Hypothalamus (tissue), 51 donors: ENCODE results near the gene SERPINE2.
"Not testable (repeated sequence)": the region's sequence is repeated elsewhere in the genome, so short reads cannot be mapped to it uniquely, and the experiment has no call there.

Experiments
- DNase-seq, 51 donors: peaks; one replicate each; lab custom pipeline; 2025; lab: John Stamatoyannopoulos, UW

The SERPINE2 gene

DNA sequence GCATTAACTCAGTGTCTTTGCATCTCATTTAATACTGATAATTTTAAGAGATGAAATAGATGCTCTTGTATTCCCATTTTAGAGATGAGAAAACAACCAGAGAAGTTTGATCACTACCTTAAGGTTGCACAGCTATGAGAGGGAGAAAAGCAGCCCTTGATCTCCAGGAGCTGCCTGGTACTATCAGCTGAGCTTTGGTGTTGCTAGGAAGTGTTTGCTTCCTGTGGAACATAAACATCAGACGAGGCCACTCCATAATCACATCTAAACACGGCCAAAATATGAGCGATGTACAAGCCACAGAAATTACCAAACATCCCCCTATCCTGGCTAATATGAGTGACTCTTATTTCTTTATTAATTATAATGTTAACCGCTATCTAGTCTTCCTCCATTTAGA lies 93.3 kb downstream of the SERPINE2 start:
- no peak for DNase-seq

GRCh38 chr2:223944703-223945531 lies 94.2 kb downstream of the SERPINE2 start, which contains the start of gene WDFY1:
TSS of gene WDFY1 (minus strand) at chr2:223945335. CDS start at chr2:223945284, 51 bp downstream.
- peak; percentile 22 to 95 (median 83) for DNase-seq

DNA sequence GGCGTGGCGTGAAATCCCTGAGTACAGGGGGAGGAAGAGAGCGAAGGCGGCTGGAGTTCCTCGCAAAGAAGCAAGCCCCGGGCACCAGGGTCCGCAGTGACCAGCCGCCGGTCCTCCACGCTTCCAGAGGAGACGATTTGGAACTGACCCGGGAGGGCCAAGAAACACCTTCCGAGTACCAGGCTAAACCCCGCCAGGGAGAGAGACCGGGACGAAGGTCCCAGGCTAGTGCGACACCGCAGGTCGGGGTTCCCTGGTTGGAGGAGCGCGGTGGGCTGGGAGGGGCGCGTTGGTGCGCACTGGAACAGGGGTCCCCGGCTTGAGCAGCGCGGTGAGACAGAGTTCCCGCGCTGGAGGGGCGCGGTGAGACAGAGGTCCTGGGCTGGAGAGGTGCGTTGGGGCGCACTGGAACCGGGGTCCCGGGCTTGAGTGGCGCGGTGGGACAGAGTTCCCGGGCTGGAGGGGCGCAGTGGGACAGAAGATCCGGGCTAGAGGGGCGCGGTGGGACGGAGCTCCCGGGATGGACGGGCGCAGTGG lies 94.9 kb downstream of the SERPINE2 start:
- peak in 38 of 51 donors; percentile 9 to 54 (median 27) for DNase-seq

DNA sequence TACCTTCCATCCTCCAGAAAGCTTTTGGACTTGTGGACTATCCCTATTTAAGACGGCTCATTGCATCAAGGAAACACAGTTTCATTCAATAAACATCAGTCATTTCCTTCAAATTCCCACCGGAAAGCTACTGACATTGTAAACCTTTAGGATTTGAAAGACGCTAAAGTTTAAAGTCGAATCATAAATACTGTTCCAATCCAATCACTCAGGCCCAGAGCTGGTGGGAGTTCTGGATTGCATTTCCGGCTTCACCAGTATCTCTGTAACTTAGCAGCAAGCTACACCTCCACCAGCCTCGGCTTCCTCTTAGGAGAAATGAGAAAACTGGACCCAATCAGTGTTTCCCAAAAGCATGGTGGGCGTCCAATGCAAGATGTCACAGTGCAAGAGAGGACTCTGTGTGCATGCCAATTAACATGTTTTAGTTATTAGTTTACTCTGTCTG lies 95.5 kb downstream of the SERPINE2 start:
- peak in 1 of 51 donors; percentile 32 for DNase-seq

- no peak for DNase-seq
These were observed 96.0 kb downstream of the SERPINE2 start for GRCh38 chr2:223943135-223943534.

DNA sequence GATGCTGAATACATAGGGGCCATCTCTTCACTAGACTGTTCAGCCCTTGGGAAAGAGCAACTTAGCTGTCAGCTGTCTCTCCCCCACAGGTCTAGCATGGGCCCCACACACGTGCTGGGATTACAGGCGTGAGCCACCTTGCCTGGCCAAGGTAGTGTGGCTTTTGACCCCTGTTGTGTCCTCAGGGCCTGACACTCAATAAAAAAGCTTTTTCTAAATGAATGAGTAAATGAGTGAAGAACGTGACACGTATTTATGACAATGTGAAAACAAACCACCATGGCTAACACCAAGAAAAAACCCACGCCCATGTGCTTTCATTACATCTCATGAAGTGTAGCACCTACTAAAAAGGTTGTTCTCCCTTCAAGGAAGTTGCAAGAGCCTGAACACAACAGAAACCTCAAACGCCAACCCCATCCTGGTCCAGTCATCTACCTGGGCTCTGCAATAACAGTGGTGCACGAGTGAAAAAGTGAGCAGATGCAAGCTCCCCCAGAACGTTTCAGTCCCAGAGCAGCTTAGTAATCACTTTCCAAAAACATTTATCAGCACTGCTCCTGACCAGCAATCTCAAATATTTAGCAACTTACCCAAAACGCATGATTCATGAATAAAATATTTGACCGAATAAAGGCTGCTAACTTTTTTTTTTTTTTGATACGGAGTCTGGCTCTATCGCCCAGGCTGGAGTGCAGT lies 97.4 kb downstream of the SERPINE2 start:
- DNase-seq, result no peak

- not testable (repeated sequence) for DNase-seq
These were observed 99.6 kb downstream of the SERPINE2 start for GRCh38 chr2:223939438-223939837.

- DNase-seq, result no peak
These were observed 101.6 kb downstream of the SERPINE2 start for GRCh38 chr2:223937535-223937934.

GRCh38 chr2:223936862-223937326 lies 102.2 kb downstream of the SERPINE2 start:
- DNase-seq, result no peak

- DNase-seq, result no peak
These were observed 103.5 kb downstream of the SERPINE2 start for GRCh38 chr2:223935459-223936125.

GRCh38 chr2:223934870-223935269 lies 104.2 kb downstream of the SERPINE2 start:
- no peak for DNase-seq

- peak in 1 of 51 donors; percentile 25 for DNase-seq
These were observed 106.0 kb downstream of the SERPINE2 start for GRCh38 chr2:223932816-223933800.

- peak in 48 of 51 donors; percentile 6 to 85 (median 64) for DNase-seq
These were observed 108.7 kb downstream of the SERPINE2 start for GRCh38 chr2:223930103-223930976.

DNA sequence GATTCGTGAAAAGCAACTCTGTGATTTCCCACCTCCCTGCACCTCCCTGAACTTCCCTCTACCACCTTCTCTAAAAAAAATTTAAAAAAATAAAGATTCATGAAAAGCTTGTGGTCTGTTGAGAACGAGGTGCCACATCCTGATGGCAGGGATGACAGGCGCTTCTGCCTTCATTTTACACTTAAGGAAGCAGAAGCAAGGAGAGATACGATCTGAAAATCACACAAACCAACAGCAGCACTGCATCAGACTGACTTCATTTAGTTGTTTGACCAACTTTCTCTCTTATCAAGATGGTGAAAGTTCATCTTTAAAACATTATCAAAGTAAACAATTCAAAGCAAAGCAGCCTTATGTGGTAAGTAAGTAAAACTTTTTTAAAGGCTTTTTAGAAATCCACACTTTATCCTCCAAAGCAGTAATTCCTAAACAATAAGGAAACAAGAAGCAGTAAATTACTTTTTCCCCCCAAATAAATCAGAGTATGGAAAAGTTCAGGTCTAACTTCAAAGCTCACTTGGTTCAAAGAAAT lies 109.4 kb downstream of the SERPINE2 start:
- DNase-seq, result no peak

DNA sequence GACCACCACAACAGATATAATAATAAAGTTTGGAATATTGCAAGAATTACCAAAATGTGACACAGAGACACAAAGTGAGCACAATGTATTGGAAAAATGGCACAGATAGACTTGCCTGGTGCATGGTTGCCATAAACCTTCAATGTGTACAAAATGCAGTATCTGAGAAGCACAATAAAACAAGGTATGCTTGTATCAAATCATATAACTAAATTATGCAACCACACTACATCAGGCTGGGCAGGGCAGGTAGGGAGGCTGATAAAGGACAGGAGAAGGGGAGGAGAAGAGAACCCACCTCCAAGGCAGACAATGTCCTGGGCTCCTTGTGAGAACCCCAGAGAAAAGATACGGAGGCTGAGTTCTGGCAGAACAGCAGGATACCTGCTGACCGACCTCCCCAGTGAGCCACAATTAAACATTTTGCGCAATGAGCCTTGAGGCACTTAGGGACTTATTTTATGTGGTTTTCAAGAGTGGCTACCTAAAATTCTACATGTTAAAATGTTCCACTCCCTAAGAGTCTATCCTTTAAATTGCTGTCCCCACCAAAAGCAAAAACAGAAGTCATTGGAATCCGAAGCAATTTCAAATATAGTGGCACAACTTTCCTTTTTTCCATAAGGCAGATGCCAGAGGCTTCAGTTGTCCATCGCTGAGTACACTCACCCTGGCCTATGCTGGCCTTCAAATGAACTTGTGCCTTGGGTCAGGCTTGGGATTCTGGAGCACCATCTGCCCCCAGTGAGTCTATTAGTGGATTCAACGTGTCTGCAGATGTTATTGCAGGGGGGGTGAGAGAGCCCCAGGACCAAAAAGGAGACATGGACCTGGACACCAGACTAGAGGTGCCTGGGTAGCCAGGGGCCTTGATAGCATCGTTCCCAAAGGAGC lies 110.7 kb downstream of the SERPINE2 start:
- no peak for DNase-seq

- no peak for DNase-seq
These were observed 114.0 kb downstream of the SERPINE2 start for GRCh38 chr2:223925106-223925505.
